Measurements from ENCODE around the gene PLEKHO2. TPM values are rescaled to one million over a fixed set of nuclear protein-coding genes. Genes with fewer than 3 reads are reported as not detected.

Gene PLEKHO2
- total and polyA plus RNA-seq, 10 of the 15 experiments (the other 5 are each of a cell fraction or from before 2014, with no cell fraction given) = 1.4 to 25.6 (median 20.5) TPM

DNA sequence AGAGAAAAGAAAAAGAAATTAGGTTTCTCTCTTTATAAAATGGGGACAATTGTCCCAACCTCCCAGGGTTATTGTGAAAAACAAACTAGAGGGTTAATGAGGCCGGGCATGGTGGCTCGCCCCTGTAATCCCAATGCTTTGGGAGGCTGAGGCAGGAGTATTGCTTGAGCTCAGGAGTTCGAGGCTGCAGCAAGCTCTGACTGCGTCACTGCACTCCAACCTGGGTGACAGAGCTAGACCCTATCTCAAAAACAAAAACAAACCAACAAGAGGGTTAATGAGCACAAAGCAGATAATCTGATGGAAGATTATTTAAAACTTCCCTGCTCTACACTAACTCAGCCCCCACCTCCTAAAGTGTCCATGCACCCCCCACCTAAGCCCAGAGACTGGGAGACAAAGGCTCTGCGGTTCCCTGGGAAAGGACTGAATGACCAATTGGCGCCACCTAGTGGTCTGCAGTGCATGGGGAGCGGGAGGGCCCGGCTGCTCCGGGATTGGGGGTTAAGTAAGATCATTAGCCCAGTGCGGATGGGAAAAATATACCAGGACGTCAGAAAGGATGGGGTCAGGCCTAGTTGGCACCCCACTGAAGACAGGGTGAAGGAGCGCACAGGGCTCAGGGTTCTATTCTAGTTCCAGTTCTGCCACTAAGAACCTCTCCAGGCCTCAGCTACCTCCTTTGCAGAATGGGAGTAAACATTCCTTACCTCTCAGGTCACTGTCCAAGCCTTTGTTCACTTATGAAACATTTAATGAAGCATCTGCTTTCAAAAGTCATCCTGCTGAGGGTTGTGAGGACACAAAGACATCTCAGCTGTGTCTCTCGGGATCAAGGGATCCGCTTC is 31.8 kb upstream of the PLEKHO2 start:
- ATAC-seq = peak; percentile 58
- Histone ChIP-seq H3K9me3 (replicated peaks; ENCODE audit: control insufficient read depth, insufficient read depth, low read length) (no peaks in the 10 kb centered on the region), H4K20me1 (ENCODE audit: control insufficient read depth, insufficient read depth) (no peaks in the 10 kb centered on the region), H3K4me1 (ENCODE audit: control insufficient read depth, insufficient read depth, low read length) (peaks cover 17% of the 10 kb centered on the region), H3K79me2 (ENCODE audit: control insufficient read depth, insufficient read depth, low read length) (no peaks in the 10 kb centered on the region), H3K9ac (ENCODE audit: control insufficient read depth, insufficient read depth, low read length) (no peak overlapping the region), H3K36me3 (ENCODE audit: control insufficient read depth in 2 of 2, insufficient read depth in 2 of 2, low read length in 1 of 2) (no peaks in the 10 kb centered on the region), H3K27ac (ENCODE audit: control insufficient read depth, insufficient read depth) (no peak overlapping the region), H3K4me3 (no peak overlapping the region), H2AFZ (ENCODE audit: control insufficient read depth, low read depth, low read length) (no peak overlapping the region), H3K27me3 (replicated peaks in 1 of 2; ENCODE audit: control insufficient read depth in 2 of 2, insufficient read depth in 2 of 2, low read length in 1 of 2) (no peaks in the 10 kb centered on the region), H3K4me2 (ENCODE audit: control insufficient read depth, insufficient read depth) (no peak overlapping the region)
- intact Hi-C loops (cut with micrococcal nuclease; ENCODE audit: unreplicated experiment) = loop anchor here (1.0 to 5.0 kb wide), 2 partner anchors 79 to 123 kb away; no protein-coding TSS in a partner anchor
- ChIA-PET RAD21 (ENCODE audit: unreplicated experiment) (interaction anchor here (0.6 to 12.2 kb wide), 32 partner anchors 8 to 1171 kb away, joined by 3 to 148 read pairs (median 5); partner anchors contain the start of gene PIF1), POLR2A (interaction anchor here (0.5 to 6.0 kb wide), 11 partner anchors 9 to 96 kb away, joined by 3 to 38 read pairs (median 7); partner anchors contain the start of gene PIF1), SMC1A (ENCODE audit: uncharacterized antibody, unreplicated experiment) (interaction anchor here (0.7 to 16.7 kb wide), 28 partner anchors 8 to 291 kb away, joined by 3 to 308 read pairs (median 5); partner anchors contain the start of gene PIF1), CTCF (interaction anchor here (0.6 to 17.1 kb wide), 54 partner anchors 7 to 532 kb away, joined by 3 to 529 read pairs (median 5); partner anchors contain the start of gene PIF1)
- in situ Hi-C loops (cut with MboI) = loop anchor here (5.0 kb wide), 1 partner anchor 78 kb away; no protein-coding TSS in a partner anchor
- peak; percentile 84 for FAIRE-seq
- 29% methylated on average over 14 of the region's 14 CpGs for WGBS (ENCODE audit: insufficient coverage, insufficient replicate concordance, low lambda C conversion rate, missing lambda C conversion rate)
- BruUV-seq (replicated peaks) = no TSS peak
- no peak for DNase-seq (ENCODE audit: low read depth, low spot score)
- TF ChIP-seq IRF3 (IDR thresholded peaks at IDR 0.05) (0 out of 2 replicates have a peak, but pooled peaks have one; percentile 26), JUND (IDR thresholded peaks at IDR 0.05; ENCODE audit: low read depth, low read length) (no peak), HCFC1 (IDR thresholded peaks at IDR 0.05; ENCODE audit: low read length) (no peak), SUZ12 (IDR thresholded peaks at IDR 0.05; ENCODE audit: unreplicated experiment) (no peak), ASH2L (IDR thresholded peaks at IDR 0.05; ENCODE audit: borderline replicate concordance, low read depth) (no peak), HDAC2 (IDR thresholded peaks at IDR 0.05) (no peak), SMC3 (IDR thresholded peaks at IDR 0.05; ENCODE audit: borderline replicate concordance, low read length) (peak; percentile 91), STAT1 (conservative IDR thresholded peaks at IDR 0.05) (no peak), FOXM1 (IDR thresholded peaks at IDR 0.05; ENCODE audit: low read depth, low read length) (no peak), POLR2AphosphoS2 (IDR thresholded peaks at IDR 0.05; ENCODE audit: low read depth, low read length) (no peak), BMI1 (IDR thresholded peaks at IDR 0.05; ENCODE audit: borderline replicate concordance) (no peak), FOS (IDR thresholded peaks at IDR 0.05; ENCODE audit: borderline replicate concordance, extremely low read depth, insufficient read length) (no peak)
- TF ChIP-seq, protein P1, sequence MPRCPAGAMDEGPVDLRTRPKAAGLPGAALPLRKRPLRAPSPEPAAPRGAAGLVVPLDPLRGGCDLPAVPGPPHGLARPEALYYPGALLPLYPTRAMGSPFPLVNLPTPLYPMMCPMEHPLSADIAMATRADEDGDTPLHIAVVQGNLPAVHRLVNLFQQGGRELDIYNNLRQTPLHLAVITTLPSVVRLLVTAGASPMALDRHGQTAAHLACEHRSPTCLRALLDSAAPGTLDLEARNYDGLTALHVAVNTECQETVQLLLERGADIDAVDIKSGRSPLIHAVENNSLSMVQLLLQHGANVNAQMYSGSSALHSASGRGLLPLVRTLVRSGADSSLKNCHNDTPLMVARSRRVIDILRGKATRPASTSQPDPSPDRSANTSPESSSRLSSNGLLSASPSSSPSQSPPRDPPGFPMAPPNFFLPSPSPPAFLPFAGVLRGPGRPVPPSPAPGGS (IDR thresholded peaks at IDR 0.05; ENCODE audit: borderline replicate concordance, insufficient read depth, low read depth, low read length, poor library complexity, severe bottlenecking) = no peak
- TF ChIP-seq, protein P2, sequence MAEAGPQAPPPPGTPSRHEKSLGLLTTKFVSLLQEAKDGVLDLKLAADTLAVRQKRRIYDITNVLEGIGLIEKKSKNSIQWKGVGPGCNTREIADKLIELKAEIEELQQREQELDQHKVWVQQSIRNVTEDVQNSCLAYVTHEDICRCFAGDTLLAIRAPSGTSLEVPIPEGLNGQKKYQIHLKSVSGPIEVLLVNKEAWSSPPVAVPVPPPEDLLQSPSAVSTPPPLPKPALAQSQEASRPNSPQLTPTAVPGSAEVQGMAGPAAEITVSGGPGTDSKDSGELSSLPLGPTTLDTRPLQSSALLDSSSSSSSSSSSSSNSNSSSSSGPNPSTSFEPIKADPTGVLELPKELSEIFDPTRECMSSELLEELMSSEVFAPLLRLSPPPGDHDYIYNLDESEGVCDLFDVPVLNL (IDR thresholded peaks at IDR 0.05; ENCODE audit: low read depth, low read length) = no peak
- TF ChIP-seq, protein P3, sequence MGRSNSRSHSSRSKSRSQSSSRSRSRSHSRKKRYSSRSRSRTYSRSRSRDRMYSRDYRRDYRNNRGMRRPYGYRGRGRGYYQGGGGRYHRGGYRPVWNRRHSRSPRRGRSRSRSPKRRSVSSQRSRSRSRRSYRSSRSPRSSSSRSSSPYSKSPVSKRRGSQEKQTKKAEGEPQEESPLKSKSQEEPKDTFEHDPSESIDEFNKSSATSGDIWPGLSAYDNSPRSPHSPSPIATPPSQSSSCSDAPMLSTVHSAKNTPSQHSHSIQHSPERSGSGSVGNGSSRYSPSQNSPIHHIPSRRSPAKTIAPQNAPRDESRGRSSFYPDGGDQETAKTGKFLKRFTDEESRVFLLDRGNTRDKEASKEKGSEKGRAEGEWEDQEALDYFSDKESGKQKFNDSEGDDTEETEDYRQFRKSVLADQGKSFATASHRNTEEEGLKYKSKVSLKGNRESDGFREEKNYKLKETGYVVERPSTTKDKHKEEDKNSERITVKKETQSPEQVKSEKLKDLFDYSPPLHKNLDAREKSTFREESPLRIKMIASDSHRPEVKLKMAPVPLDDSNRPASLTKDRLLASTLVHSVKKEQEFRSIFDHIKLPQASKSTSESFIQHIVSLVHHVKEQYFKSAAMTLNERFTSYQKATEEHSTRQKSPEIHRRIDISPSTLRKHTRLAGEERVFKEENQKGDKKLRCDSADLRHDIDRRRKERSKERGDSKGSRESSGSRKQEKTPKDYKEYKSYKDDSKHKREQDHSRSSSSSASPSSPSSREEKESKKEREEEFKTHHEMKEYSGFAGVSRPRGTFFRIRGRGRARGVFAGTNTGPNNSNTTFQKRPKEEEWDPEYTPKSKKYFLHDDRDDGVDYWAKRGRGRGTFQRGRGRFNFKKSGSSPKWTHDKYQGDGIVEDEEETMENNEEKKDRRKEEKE (IDR thresholded peaks at IDR 0.05) = no peak
- TF ChIP-seq, protein P4, sequence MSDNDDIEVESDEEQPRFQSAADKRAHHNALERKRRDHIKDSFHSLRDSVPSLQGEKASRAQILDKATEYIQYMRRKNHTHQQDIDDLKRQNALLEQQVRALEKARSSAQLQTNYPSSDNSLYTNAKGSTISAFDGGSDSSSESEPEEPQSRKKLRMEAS (IDR thresholded peaks at IDR 0.05; ENCODE audit: low read depth, low read length) = no peak
